HG03521 (cell line): ENCODE results near the gene NPAT.
"Not testable (repeated sequence)": the region's sequence is repeated elsewhere in the genome, so short reads cannot be mapped to it uniquely, and the experiment has no call there.

ENCODE experiments used
- ATAC-seq: cut with Tn5 transposase; IDR thresholded peaks from one replicate; pipeline ENCODE4 v1.9.1; 2021; ENCODE audit warnings: mild to moderate bottlenecking, moderate library complexity; ENCODE audit not compliant: unreplicated experiment

NPAT gene

DNA sequence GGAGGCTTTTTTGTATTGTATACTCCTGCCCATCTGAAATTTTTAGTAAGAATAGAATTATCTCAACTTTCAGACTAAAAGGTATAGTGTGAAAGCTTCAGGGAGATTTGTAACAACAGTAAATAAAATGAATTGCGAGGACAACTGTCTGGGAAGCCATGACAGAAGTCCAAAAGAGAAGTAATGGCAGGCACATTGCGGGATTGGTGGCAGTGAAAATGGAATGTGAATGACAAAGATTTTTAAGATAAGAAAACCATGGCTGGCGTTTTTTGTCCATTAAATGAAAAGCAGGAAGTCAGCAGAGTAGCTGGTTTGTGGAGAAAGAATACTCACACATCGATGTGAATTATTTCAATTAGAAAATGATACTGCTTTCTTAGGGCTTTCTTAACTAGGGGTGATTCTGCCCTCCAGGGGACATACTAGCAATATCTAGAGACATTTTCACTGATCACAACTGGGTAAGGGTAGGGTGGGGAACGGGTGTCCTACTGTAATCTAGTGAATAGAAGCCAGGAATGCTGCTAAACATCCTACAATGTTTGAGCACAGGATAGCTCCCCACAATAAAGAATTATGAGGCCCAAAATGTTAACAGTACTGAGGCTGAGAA, 1.6 kb downstream of the NPAT start:
- ATAC-seq: no peak

DNA sequence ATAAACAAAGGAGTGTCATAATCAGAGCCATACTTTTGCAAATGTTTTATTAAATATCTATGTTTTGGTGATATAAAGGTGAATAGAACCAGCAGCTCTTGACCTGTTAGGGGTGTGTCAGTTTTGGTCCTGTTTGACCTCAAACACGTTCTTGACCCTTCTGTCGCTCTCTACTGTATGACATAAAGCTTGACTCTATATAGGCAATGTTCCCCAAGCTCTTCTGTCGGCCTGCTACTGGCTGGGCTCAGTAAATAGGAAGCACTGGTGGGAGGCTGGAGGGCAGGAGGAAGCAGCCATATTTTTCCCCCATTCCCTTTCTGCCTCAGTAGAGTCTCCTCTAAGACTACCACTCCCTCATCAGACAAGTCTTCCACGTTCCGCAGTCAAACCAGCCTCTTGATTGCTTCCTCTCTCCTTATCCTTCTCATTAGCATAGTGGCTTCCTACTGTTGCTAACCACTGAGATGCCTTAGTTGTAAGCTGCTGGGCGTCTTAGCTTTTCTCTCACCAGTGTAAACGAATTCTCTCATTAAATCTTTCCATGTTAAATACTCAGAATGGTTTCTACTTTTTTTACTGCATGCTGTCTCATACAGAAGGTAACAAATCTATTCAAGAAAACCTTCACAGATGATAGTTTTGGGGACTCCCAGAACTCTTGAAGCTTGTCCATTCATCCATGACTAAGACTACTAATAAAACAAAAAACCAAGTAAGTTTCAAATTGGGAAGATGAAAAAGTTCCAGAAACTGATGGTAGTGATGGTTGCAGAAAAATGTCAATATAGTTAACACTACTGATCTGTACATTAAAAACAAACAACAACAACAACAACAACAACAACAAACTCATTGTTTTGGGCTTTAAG, 3.3 kb downstream of the NPAT start:
- no peak for ATAC-seq

DNA sequence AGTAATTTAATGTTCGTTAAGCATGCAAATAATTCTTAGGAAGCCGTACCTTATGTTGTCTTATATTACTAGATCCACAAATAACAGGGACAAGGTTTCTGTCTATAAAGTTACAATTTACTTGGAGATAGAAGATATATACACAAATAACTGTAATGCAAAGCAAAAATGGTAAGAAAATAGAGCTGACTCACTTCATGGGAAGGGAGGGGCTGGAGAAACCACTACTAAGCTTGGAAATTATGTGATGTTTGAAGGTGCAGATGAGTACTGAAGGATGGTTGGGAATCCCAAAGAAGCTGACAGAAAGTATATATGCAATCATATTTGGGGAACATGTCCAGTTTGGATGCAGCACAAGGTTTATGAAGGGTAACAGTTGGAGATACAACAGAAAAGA, 4.0 kb downstream of the NPAT start:
- ATAC-seq: no peak

- no peak for ATAC-seq
Measured at GRCh38 chr11:108216988-108217387, 5.5 kb downstream of the NPAT start.

DNA sequence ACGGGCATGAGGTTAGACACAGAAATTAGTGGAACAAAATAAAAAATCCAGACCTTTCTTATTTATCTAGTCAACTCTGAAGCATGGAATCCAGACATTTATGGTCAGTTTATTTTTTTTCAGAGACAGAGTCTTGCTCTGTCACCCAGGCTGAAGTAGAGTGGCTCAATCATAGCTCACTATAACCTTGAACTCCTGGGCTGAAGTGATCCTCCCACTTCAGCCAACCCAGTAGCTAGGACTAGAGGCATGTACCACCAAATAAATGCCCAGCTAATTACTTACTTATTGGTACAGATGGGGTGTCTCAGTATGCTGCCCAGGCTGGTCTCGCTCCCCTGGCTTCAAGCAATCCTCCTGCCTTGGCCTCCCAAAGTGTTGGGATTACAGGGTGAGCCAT, 8.7 kb downstream of the NPAT start:
- no peak for ATAC-seq

DNA sequence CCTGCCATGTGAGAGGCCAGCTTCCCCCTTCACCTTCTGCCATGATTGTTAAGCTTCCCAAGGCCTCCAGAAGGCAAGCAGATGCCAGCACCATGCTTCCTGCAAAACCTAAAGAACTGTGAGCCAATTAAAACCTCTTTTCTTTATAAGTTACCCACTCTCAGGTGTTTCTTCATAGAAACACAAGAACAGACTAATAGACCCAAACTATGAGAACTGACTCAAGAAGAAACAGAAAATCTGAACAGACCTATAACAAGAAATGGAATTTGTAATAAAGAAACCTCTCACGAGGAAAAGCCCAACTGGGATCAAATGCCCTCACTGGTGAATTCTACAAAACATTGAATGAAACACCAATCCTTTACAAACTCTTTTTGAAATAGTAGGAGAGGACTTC, 12.0 kb downstream of the NPAT start:
- ATAC-seq: no peak

DNA sequence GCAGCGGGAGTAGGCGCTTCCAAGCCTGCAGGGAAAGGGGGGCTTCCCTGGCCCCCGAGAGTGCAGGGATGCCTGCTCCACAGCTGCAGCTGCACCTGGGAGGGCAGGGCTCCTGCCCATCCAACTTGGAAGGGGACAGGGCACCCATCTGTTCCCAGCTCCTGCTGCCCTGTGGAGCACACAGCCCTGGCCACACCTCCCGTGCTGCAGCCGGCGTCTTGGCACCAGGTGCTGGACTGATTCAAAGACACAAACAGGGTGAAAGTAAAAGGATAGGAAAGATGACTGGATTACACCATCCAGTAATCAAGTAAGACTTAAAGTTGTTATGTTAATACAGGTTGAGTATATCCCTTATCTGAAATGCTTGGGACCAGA, 14.8 kb downstream of the NPAT start:
- ATAC-seq: no peak

GRCh38 chr11:108206969-108207682, 15.3 kb downstream of the NPAT start:
- ATAC-seq: no peak

- ATAC-seq: no peak
Measured at GRCh38 chr11:108206171-108206570, 16.3 kb downstream of the NPAT start.

GRCh38 chr11:108204929-108205499, 17.4 kb downstream of the NPAT start:
- ATAC-seq: no peak

DNA sequence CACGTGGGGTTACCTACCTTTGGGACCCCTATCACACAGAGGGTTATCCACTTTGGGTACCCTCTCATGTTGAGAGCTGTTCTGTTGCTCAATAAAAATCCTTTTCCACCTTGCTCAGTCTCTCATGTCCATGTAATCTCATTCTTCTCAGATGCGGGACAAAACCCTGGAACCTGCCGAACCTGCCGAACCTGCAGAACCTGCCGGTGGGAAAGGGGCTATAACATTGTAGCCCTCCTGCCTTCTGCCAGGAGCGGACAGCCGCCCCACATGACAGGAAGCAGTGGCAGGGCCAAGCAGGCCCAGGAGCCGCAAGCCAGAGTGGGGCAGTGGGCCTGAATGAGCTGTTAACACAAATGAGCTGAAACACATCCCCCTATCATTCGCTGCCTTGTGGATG, 18.1 kb downstream of the NPAT start:
- ATAC-seq: no peak

DNA sequence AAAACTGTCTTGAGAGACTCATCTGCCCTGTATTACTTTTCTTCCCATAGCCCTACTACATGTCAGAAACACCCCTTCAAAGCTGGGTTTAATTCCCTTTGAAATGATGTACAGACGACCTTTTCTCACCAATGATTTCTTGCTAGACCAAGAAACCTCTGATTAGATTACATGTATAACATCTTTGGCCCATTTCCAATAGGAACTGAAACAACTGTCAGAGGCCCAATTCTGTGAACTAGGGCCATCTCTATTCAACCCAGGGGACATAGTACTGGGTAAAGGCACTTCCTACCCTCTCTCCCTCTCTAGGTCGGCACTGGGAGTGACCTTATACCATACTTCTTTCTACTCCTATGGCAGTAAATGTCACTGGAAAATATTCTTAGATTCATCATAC, 19.4 kb downstream of the NPAT start:
- no peak for ATAC-seq

DNA sequence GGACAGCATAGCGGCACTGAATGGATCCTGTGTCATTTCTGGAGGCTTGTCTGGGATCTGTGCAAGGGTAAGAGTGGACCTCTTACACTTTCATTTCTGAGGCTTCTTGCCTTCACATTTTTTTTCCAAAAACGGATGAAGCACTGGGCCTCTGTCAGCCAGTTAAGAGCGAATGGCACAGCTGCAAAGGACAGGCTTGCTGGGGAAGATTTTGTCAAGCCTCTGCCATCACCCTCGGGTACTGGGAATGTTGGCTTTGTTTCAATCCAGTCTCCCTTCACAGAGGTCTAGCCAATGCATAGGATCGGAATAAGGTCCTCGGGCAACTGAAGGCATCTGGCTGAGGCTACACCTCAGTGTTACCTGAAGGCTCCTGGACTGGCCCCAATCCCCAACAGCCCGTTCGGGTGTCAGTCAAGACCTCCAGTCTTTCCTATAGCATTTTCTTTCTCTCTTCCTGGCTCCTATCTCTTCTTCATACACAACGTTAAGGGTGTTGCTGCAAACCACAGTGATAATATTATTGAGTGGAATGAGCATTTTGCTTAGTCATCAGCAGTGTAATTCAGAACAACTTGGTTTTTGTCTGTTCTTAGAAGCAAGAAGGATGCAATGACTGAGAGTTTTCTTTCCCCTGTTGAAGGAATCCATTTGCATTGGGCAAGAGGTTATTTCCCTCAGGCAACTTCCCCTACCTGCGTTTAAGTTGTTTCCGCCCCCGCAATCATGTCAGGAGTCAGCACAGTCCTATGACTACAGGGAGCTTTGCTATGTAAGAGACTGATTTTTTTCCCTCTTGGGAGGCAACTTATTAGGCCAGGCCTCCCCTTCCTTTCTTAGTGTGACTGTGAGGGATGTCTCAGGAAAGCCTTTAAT, 22.8 kb downstream of the NPAT start:
- ATAC-seq: no peak

GRCh38 chr11:108198833-108199232, 23.6 kb downstream of the NPAT start:
- ATAC-seq: no peak

DNA sequence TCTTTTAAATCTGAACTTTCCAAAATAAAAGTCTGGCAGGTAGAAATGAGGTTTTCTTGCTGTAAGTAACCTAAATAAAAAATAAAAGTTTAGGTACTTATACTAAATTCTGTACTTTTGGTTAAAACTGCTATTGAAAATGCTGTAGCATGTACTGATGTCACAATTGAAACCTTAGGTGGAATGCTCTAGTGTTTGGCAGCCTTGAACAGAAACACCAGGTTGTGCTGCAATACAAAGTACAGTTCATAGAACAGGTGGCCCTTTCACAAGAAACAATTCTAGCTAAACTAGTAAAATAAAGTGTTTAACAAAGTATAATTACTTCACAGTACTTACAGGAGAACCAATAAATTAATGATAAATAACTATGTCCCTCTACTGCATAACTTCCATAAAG, 25.1 kb downstream of the NPAT start:
- no peak for ATAC-seq

DNA sequence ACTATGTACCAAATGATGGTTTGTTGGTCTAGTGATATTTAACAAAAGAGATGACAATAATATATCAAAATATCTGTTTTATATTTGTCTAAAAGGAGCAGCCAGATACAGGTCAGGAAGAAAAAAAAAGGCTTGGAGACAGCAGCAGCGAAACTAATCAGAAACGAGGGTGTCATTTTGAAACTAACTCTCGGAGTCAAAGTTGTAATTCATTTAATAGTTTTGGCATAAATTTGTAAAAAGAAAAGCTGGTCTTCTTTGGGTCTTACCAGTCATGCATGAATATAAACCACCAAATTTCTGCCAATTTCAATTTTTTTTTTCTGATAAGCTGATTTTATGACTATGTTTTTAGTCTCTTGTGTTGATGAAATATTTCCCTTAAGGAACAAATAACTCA, 25.5 kb downstream of the NPAT start:
- no peak for ATAC-seq

DNA sequence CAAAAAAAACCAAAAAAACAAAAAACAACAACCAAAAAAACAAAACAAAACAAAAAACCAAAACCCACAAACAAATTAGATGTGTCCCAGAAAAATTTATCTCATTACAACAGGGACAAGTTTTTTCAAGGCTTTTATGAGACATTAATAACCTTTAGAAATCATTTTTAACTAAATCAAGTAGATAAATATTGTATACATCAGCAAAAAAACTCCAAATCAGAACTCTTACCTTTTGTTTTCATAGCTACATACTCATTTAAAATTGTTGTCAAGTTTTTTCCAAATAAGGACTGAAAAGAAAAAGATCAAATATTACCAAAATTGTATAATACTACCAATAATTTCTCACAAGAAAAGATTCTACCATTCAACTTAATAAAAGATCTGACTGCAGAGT, 28.7 kb downstream of the NPAT start:
- ATAC-seq: no peak

GRCh38 chr11:108177570-108177969, 44.9 kb downstream of the NPAT start:
- no peak for ATAC-seq

DNA sequence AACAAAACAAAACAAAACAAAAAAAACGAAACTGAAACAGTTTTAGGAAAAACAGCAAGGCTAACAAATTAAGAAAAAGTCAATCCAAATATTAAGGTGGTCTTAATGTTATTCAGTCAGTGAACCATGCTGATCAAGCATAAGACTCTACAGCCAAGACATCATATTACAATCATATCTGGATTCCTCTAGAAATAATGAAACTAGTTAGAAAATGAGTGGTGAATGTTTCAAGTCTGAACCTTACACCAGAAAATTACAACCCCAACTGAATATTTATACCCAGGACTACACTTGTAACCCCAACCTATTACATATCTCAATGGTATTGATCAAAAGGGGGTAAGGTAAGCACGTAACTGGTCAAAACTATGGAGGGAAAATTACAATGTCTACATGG, 52.3 kb downstream of the NPAT start:
- no peak for ATAC-seq

- no peak for ATAC-seq
Measured at GRCh38 chr11:108167624-108168023, 54.8 kb downstream of the NPAT start.

- ATAC-seq: not testable (repeated sequence)
Measured at GRCh38 chr11:108162878-108163277, 59.6 kb downstream of the NPAT start.
